ENCODE data around the gene POLR1C.
"Not testable (repeated sequence)": the region's sequence is repeated elsewhere in the genome, so short reads cannot be mapped to it uniquely, and the experiment has no call there.

The POLR1C gene

DNA sequence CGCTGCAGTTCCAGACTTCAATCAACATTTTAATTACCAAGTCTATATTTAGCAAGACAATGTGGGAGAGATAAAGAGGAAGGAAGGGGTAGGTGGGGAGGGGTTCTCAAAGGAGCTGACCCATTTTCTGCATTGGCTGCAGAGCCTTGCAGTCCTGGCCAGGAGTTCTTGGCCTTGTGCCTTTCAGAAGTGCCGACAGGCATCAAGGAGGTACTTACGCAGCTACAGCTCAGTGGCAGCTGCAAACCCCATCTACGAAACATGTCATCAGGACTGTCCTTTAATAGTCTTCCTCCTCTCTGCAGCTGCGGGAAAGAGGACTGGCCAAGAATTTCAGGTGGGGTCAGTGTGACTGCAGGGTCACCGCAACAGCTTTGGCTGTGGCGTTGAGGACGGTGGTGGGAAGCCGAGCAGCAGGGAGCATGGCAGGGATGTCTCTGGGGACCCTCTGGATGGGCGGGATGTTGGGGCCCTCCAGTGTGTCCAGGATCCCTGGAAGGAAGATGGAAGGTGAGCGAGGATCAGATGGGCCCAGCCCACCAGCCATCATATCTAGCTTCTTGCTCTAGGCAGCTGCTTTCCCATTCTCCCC, 5.0 kb upstream of the POLR1C start:
- DNase-seq = no peak

DNA sequence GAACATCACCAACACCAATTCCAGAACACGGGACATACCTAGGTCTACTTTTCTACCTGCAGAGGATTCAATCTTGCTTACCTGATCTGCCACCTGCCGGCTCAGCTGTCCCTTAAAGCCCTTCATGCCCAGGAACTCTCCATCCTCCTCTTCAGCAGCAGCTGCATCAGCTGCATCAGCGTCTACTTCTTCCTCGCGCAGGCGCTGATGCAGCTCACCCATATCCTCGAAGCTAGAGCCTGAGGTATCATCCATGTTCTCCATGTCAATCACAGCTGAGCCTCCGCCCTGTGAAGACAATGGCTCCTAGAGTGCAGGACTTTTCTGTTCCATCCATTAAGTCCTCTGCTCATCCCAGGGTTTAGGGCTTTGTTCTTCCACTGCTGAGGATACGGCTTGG, 1.1 kb upstream of the POLR1C start:
- no peak for DNase-seq

DNA sequence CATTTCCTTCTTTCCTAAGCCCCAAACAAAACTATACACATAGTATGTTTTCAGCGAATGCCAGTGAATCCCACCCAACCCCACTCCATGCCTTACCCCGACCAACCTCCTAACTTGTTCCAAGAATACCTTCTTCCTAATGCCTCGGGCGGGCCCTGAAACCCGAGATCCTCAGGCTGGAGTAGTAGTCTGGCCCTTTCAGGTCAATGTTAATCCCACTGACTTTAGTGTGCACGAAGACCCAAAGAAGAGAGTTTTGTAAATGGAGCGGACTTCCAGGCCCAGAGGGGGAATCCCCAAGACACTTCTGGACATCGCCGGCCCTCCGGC, 557 bp upstream of the POLR1C start:
- DNase-seq = no peak

DNA sequence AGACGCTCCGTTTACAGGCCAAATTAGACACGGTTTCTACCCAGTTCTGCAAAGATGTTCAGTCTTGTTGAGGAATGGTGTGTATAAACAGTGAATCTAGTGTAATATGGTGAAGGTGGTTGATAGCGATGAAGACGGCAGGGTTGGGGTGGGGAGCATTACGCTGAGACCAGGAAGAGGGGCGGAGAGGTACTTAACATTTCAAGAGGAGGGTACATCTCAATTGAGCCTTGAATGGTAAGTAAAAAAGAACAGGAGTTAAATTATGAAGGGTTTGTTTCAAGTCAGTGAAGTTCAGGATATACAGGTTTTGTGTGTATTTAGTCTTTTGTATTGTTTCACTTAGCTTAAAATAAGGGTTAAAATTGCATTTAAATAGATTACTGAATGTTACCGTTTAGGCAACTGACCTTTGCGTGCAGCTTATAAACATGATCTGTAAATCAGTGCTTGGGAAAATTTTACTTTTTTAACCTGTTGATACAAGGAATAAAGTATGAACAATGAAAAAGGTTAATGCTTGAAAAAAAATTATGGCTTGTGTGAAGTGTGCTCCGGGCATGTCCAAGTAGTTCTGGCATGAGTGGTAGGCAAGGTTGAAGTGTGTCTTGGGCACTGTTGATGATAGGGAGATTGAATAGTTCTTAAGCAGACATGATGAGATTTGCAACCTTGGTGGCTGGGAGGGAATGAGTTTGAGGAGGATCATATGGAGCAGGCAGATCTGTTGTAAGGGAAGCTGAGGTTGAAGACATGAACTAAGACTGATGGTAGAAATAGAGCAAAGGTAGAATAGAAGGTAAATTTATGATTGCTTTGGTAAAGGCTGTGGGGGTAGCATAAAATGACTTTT, 842 bp downstream of the POLR1C start:
- no peak for DNase-seq

DNA sequence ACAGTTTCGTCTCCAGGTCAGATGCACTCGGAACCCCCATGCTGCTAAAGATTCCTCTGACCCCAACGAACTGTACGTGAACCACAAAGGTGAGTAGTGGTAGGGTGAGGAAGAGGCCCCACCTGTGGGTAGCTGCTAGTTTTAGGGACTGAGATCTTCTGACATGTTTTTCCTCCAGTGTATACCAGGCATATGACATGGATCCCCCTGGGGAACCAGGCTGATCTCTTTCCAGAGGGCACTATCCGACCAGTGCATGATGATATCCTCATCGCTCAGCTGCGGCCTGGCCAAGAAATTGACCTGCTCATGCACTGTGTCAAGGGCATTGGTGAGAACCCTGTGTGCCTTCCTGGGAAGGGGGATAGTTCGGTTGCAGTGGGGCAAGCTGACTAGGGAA, 3.2 kb downstream of the POLR1C start:
- DNase-seq = no peak

DNA sequence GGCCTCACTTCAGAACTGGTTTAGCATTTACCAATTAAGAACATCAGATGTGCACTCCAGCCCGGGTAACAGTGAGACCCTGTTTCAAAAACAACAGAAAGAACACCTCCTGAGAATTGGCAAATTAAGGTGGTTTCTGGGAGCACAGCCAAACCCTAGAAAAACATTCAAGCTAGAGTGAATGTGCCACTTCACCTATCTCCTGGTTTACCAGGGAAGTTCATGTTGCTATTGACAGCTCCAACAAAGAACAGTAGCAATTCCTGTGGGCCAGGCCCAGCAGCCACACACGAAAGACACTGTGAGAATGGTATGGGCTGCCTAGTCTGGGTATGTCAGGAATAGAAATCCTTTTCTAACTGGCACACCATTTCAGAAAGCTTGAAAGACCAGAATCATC, 4.9 kb downstream of the POLR1C start:
- DNase-seq = no peak

DNA sequence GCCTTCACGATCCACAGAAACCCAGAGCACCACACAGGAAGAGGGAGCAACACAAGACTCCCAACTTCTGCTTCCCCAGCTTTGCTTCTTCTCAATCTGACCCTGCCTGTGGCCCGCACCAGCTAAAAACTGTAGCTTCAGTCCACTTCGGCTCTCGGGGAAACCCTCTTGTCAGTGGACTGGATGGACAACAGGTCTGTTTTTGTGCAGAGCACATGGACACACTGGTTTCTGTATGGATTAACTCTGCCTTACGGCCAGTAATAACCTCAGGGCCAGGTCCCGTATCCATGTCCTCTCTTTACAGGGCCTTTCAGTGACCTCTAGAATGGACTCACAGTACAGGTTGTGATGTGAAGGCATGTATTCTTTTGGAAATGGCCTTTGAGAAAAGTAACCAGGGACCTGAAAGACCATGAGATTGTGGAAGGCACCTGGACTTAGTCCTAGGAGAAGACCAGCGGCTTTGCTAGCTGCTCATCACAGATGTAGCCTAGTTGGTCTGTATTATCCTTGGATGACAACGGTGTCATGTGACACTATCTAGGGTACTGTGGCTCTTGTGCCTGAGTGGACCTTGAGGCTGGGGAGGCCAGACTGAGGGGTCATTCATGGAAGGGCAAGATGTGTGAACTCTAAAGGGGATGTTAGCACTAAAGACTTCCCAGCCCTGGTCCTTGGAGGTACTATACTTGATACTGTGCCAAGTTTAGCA, 5.8 kb downstream of the POLR1C start:
- no peak for DNase-seq

DNA sequence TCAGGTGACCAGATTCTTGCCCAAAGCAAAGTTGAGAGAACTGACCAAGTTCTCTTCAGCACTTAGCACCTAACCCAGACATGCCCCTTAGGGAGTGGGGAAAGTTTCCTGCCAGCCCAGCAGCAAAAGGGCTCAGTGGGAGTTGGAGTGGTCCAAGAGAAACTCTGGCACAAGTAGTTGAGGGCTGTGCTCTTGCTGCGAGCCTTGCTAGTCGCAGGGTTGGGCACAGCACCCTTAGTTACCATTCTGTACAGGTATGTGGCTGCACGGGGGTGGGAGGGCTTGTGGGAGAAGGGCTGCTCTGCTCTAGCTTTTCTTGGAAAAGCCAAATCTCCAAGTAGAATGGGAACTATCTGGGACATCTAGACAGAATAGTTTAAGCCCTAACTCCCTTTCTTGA, 6.4 kb downstream of the POLR1C start:
- DNase-seq = no peak

DNA sequence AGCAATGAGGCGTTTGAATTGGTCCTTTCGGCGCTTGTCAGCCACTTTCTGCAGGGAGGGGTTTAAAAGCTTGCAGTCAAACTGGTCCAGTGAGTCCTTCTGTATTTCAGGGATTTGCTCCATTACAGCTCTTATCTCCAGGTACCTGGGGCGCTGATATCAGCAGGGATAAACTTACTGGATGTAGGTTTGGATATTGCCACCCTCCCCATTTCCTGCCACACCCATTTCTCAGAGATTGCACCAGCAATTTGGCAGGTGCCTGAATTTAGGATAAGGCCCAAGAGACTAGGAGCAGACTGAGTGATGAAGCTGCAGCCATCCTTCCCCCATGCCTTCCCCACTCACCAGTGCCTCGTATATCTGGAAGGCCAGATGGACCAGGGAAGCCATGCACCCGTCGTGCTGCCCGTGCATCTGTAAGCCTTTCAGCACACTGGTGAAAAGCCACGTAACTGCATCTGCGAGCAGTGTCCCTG, 7.6 kb downstream of the POLR1C start:
- no peak for DNase-seq

DNA sequence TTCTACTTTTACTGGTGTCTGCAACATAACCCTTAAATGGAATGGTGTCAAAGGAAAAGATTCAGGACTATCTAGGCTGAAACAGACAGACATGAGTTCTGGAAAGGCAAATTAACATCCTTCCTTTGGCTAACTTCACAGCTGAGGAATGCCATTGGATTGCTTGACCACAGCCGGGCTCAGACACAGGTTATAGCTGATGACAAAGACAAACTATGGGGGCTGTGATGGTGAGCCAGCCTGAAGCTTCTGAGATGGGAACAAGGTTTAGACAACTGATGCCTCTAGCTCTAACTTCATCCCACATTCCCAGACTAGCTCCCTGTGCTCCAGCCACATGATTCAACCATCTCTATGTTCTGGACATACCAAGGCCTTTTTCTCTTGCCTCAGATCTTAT, 15.3 kb downstream of the POLR1C start:
- no peak for DNase-seq

DNA sequence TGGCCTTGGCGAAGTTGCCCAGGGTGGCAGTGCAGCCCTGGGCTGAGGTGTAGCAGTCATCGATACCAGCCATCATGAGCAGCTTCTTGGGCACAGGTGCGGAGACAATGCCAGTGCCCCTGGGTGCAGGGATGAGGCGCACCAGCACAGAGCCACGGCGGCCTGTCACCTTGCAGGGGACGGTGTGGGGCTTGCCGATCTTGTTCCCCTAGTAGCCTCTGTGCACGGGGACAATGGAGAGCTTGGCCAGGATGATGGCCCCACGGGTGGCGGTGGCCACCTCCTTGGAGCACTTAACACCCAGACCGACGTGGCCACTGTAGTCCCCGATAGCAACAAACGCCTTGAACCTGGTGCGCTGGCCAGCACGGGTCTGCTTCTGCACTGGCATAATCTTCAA, 22.1 kb downstream of the POLR1C start:
- not testable (repeated sequence) for DNase-seq

DNA sequence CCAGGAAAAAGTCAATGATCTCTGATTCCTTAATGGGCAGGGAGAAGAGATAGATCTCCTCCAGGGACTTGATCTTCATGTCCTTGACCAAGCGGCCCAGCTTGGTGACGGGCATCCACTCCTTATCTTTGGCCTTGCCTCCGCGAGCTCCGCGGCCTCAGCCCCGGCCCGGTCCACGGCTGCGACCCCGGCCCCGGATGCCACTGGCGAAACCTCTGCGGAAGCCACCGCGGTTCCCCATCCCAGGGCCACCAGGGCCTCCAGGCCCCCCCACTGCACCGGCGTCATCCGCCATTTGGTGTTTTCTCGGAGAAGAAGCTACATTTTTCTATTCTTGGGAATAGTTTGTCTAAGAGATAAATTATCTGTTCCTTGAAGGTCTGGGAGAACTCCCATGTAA, 22.5 kb downstream of the POLR1C start:
- not testable (repeated sequence) for DNase-seq

DNA sequence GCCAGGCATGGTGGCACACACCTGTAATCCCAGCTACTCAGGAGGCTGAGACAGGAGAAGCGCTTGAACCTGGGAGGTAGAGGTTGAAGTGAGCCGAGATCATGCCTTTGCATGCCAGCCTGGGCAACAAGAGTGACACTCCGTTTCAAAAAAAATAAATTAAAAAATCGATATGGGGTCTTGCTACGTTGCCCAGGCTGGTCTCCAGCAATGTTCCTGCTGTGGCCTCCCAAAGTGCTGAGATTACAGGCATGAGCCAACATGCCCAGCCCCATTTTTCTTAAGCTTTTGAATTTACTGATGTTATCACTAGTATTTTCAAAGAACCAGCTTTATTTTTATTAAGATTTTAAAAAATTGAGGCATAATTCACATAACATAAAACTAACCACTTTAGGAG, 23.6 kb downstream of the POLR1C start:
- no peak for DNase-seq

DNA sequence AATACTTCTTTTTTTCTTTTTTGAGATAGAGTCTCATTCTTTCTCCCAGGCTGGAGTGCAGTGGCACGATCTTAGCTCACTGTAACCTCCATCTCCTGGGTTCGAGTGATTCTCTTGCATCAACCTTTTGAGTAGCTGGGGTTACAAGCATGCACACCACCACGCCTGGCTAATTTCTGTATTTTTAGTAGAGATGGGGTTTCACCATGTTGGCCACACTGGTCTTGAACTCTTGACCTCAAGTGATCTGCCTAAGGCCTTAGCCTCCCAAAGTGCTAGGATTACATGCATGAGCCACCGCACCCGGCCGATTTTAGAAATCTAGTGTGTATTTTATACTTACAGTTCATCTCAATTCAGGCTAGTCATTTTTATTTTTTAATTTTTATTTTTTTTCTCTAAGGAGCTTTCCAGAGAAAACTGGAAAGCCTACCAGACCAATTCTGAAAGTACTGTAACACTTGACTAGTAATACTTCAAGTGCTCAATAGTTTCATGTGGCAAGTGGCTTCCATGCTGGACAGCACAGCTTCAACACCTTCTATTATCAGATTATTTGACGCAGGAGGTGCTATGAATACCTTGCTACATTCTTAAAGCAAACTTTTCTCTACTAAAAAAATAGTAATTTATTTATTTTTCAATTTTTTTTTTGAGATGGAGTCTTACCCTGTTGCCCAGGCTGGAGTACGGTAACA, 25.0 kb downstream of the POLR1C start:
- DNase-seq = no peak

DNA sequence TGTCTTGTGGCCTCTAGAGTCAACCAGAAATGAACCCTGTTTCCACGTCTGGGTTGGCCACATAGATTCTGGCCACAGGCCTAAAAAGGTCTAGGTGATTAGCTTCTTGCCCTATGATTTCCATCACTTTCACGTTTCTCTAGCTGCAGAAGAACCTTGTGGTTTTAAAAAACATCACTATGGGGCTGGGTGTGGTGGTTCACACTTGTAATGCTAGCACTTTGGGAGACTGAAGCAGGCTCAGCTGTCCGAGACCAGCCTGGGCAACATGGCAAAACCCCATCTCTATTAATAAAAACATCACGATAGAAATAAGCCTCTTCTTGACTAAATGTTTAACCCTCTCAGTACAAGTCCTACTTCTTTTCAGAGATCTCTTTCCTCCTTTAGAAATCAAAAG, 27.6 kb downstream of the POLR1C start:
- peak; percentile 10 for DNase-seq

DNA sequence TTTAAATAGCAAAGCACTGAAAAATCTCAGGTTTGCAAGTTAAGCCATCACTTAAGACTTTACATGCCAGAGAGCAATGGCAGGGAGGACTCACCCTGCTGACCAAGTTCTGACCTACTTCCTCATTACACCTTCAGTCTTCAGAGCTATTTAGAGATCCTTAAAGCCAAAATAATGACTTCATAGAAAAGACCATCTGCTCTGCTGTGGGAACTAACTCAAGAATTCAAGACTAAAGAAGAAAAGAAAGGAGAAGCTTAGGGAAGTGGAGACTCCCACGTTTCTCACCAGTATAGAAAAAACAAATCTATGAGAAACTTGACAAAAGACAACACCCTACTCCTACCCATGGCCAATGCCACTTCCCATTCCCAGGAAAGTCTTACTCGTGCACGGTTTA, 30.3 kb downstream of the POLR1C start:
- DNase-seq = no peak

DNA sequence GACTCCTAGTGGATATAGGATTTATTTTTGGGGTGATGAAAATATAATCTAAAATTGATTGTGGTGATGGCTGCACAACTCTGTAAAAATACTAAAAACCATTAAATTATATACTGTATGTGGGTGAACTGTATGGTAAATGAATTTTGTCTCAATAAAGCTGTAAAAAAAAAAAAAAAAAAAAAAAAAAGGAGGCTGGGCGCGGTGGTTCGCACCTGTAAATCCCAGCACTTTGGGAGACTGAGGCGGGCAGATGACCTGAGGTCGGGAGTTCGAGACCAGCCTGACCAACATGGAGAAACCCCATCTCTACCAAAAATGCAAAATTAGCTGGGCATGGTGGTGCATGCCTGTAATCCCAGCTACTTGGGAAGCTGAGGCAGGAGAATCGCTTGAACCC, 40.7 kb downstream of the POLR1C start:
- not testable (repeated sequence) for DNase-seq

DNA sequence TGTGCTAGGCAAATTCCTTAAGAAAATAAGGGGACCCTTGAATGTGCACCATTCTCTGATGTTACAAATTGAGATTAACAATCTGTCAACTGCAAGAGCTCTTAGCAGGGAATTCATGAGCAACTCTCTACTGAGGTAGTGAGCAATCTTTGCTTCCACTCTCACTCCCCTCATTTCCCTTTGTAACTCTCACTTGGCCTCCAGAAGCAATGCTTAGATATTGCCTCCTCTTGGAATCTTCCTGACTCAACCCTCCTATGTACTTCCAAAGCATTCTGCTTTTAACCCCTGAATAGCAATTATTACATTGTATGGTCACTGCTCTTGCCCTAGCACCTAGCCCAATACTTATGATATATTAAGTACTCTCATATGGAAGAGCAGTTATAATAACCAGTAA, 42.4 kb downstream of the POLR1C start:
- no peak for DNase-seq

DNA sequence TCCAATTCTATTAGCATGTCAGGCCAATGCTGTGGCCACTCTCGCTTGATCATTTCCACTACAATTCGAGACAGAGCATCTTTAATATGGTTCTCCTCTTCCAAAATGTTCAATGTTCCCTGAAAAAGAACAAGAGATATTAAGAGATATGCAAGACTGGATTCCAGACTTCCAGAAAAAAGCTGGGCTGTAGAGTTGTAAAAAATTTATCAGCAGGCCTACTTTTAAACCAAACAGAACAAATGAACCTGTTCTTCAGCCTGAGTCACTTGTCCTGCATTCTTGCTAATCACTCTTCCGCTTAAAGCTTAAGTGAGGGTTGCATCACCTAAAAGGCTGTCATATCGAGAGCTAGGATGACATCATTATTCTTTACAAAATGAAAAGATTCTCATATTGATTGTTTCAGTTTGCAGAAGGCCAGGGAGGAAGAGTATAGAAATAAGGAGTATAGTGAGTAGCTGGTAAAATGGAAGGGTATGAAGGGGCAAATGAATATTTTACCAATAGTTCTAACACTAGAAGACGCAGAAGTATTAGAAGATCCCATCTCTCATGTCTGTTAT, 54.1 kb downstream of the POLR1C start:
- no peak for DNase-seq

Data from CD4-positive, alpha-beta T cell treated with Interleukin-4 for 4 hours (primary cell).